ENCODE measurements around the gene FAM110C. TPM values are rescaled to one million over a fixed set of nuclear protein-coding genes. Genes with fewer than 3 reads are reported as not detected.

Gene FAM110C
- total and polyA plus RNA-seq, 2 of the 8 experiments (the other 6 are each of a cell fraction or from before 2014, with no cell fraction given): 4.8 to 13.2 TPM

DNA sequence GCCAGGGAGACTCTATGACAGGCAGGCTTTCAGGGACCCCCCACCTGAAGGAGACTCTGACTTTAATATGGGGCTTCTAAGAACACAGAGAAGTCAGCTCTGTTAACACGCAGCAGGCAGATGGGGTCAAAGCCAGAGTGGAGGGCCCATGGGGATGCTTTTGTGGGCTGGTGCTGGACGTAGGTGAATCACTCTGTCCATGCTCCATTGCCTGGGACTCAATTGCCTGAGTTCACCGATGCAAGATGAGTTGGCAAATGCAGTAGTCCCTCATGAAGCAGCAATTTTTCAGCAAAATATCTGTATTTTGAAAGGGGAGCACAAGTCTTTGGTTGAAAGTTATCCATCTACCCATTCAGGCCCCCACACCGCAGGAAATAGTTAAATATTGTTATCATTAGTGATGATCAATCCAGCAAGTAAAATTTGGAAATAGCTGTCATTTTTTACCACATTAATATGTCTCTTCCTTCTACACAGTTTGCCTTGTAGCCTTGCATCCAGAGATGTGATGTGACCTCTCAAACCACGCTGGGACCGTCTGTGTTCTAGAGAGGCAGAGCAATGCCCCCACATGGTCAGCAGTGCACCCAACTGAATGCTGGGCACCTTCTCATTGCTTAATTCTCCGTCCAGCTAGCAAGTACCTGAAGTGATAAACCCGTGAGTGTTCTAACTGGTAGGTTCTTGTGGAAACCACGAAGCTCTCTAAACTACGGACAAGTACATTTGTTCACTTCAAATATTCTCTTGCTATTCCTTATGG, 34.8 kb upstream of the FAM110C start:
- Histone ChIP-seq H3K18ac (ENCODE audit: extremely low read depth, low read length) (no peak overlapping the region; the same call in 1 of the 2 replicates), H4K8ac (ENCODE audit: extremely low read depth, insufficient read depth, low read length) (no peak overlapping the region), H2AK5ac (ENCODE audit: low read depth, low read length) (no peak overlapping the region), H2BK20ac (ENCODE audit: low read length) (no peak overlapping the region), H3K4me1 (replicated peaks in 1 of 4; ENCODE audit: control insufficient read depth in 3 of 4, insufficient read depth in 4 of 4, low read length in 3 of 4) (peaks cover 5 to 16% (median 10%) of the 10 kb centered on the region in 4 experiments), H3K27me3 (replicated peaks in 1 of 4; ENCODE audit: control insufficient read depth in 3 of 4, extremely low read depth in 1 of 4, insufficient read depth in 3 of 4, low read length in 3 of 4) (no peaks in the 10 kb centered on the region), H3K36me3 (ENCODE audit: control insufficient read depth in 2 of 4, insufficient read depth in 4 of 4, low read length in 3 of 4) (no peaks in the 10 kb centered on the region), H4K91ac (replicated peaks; ENCODE audit: insufficient read length, low read length) (no peak overlapping the region), H2BK5ac (ENCODE audit: low read depth, low read length) (no peak overlapping the region), H3K14ac (ENCODE audit: insufficient read length) (no peak overlapping the region), H3K56ac (replicated peaks; ENCODE audit: insufficient read length, low read depth, low read length) (no peak overlapping the region), H2BK120ac (replicated peaks; ENCODE audit: low read depth, low read length) (no peak overlapping the region), H2AFZ (ENCODE audit: low read length) (no peak overlapping the region), H2BK15ac (ENCODE audit: low read length) (no peak overlapping the region), H4K20me1 (replicated peaks in 1 of 2; ENCODE audit: control insufficient read depth in 1 of 2, insufficient read depth in 2 of 2, low read length in 2 of 2) (no peaks in the 10 kb centered on the region), H3K79me2 (ENCODE audit: control insufficient read depth in 1 of 2, insufficient read depth in 2 of 2, low read length in 2 of 2) (no peaks in the 10 kb centered on the region), H3K4me3 (ENCODE audit: extremely low read depth in 1 of 4, insufficient read depth in 2 of 4, low read depth in 3 of 4, low read length in 4 of 4) (no peak overlapping the region), H3K9ac (replicated peaks in 1 of 4; ENCODE audit: extremely low read depth in 1 of 4, low read depth in 3 of 4, low read length in 3 of 4) (no peak overlapping the region), H3K79me1 (ENCODE audit: low read depth, low read length) (no peaks in the 10 kb centered on the region), H3K23me2 (ENCODE audit: low read depth, low read length) (no peaks in the 10 kb centered on the region), H3K9me3 (ENCODE audit: insufficient read depth in 2 of 2, low read depth in 1 of 2, low read length in 1 of 2) (0 out of 4 replicates have a peak, but pooled peaks cover 0 to 2% of the 10 kb centered on the region in 2 experiments), H4K5ac (ENCODE audit: insufficient read length, low read depth, low read length) (no peak overlapping the region), H3K23ac (ENCODE audit: insufficient read length) (no peak overlapping the region), H2BK12ac (ENCODE audit: low read depth, low read length) (peak overlapping the region; percentile 51; the same call in 1 of the 2 replicates), H3K27ac (ENCODE audit: low read depth, low read length) (no peak overlapping the region), H3K4me2 (ENCODE audit: insufficient read depth in 1 of 2, low read depth in 2 of 2, low read length in 2 of 2) (peak overlapping the region; percentile 41 to 75; a peak in 2 of 4 replicates), H3K4ac (replicated peaks; ENCODE audit: insufficient read length, low read depth, low read length) (no peak overlapping the region)
- 82% methylated on average over 10 of the region's 10 CpGs; no CpG with 5 or more reads in 1 of the 2 experiments for WGBS, 2 experiments (ENCODE audit: extremely low coverage in 1 of 2, insufficient coverage in 1 of 2, insufficient read length in 1 of 2, insufficient replicate concordance in 2 of 2, low coverage in 1 of 2, low lambda C conversion rate in 2 of 2, missing lambda C conversion rate in 1 of 2)
- DNase-seq (ENCODE audit: low read depth in 1 of 2, low spot score in 2 of 2) (no peak), FAIRE-seq (no peak)
- TF ChIP-seq, protein P1, sequence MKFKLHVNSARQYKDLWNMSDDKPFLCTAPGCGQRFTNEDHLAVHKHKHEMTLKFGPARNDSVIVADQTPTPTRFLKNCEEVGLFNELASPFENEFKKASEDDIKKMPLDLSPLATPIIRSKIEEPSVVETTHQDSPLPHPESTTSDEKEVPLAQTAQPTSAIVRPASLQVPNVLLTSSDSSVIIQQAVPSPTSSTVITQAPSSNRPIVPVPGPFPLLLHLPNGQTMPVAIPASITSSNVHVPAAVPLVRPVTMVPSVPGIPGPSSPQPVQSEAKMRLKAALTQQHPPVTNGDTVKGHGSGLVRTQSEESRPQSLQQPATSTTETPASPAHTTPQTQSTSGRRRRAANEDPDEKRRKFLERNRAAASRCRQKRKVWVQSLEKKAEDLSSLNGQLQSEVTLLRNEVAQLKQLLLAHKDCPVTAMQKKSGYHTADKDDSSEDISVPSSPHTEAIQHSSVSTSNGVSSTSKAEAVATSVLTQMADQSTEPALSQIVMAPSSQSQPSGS (IDR thresholded peaks at IDR 0.05; ENCODE audit: low read length): no peak
- TF ChIP-seq RAD21 (IDR thresholded peaks at IDR 0.05 in 1 of 2, conservative IDR thresholded peaks at IDR 0.05 in 1 of 2; ENCODE audit: low read depth in 2 of 2, low read length in 2 of 2) (peak; percentile 23 to 41; a peak in 3 of 4 replicates), SIRT6 (IDR thresholded peaks at IDR 0.05; ENCODE audit: low read length) (no peak), CREB1 (IDR thresholded peaks at IDR 0.05) (no peak), GABPA (IDR thresholded peaks at IDR 0.05; ENCODE audit: borderline replicate concordance, insufficient read depth, low read length) (no peak), CTCF (IDR thresholded peaks at IDR 0.05; ENCODE audit: control extremely low read depth in 1 of 3, insufficient read depth in 1 of 3, low read depth in 1 of 3, low read length in 3 of 3) (peak in 2 of 3 experiments; percentile 11 to 19; a peak in 2 of 4 replicates)
- ChIA-PET POLR2A (ENCODE audit: partially characterized antibody) (interaction anchor here (1.0 to 1.7 kb wide), 2 partner anchors 27 to 36 kb away, joined by 3 to 4 read pairs; no protein-coding TSS in a partner anchor), CTCF (ENCODE audit: partially characterized antibody) (interaction anchor here (0.9 to 1.5 kb wide), 8 partner anchors 9 to 203 kb away, joined by 3 to 7 read pairs (median 3); no protein-coding TSS in a partner anchor)
